Suprapubic skin (tissue), 4 donors: Measurements from ENCODE around the gene PRKCE. TPM values are rescaled to one million over a fixed set of nuclear protein-coding genes. Genes with fewer than 3 reads are reported as not detected.

Source experiments
- DNase-seq, 2 donors: peaks; one replicate each; pipeline ENCODE4 v3.0.0-alpha.2; 2019; ENCODE audit warnings: low spot score in 2 of 2
- H3K27ac ChIP-seq: fragments of 200-600 bp; sonication (generic); one replicate; pipeline ENCODE4 v1.5.1; 2019
- H3K27me3 ChIP-seq: fragments of 200-600 bp; sonication (generic); one replicate; pipeline ENCODE4 v1.5.1; 2019
- H3K36me3 ChIP-seq: fragments of 200-600 bp; sonication (generic); one replicate; pipeline ENCODE4 v1.5.1; 2019
- H3K4me1 ChIP-seq: fragments of 200-600 bp; sonication (generic); one replicate; pipeline ENCODE4 v1.5.1; 2019
- H3K4me3 ChIP-seq: fragments of 200-600 bp; sonication (generic); one replicate; pipeline ENCODE4 v1.5.1; 2019; ENCODE audit warnings: mild to moderate bottlenecking
- H3K9me3 ChIP-seq: fragments of 200-600 bp; sonication (generic); one replicate; pipeline ENCODE4 v1.5.1; 2019
- EP300 ChIP-seq: sonication (generic); formaldehyde crosslinking; IDR thresholded peaks from one replicate; pipeline ENCODE4 v1.6.1; 2017; ENCODE audit warnings: antibody characterized with exemption
- POLR2A ChIP-seq, 2 donors: fragments of 450-650 bp; IDR thresholded peaks; one replicate each; pipeline ENCODE4 v1.6.1; 2017; ENCODE audit warnings: antibody characterized with exemption in 2 of 2, mild to moderate bottlenecking in 2 of 2, moderate library complexity in 2 of 2
- POLR2AphosphoS5 ChIP-seq, 3 donors: sonication (generic); formaldehyde crosslinking; IDR thresholded peaks; one replicate each; pipeline ENCODE4 v1.6.1; 2017; ENCODE audit warnings: antibody characterized with exemption in 3 of 3
- WGBS: methylation state at CpG from one replicate; pipeline ENCODE4 v1.1.5; 2018; 5-methylcytosine and 5-hydroxymethylcytosine counted together
- total RNA-seq, 4 donors: library from RNA; depleted of rRNA; stranded (reverse); fragments of >200 nt; gene quantifications; one replicate each; pipeline ENCODE4 v1.1.0, GENCODE V29; 2016
- TF ChIP-seq, protein P1 (sequence below), 2 donors: fragments of 200-600 bp in 1 of 2; fragments of 450-650 bp in 1 of 2; sonication (generic) in 1 of 2; IDR thresholded peaks; one replicate each; pipeline ENCODE4 v1.5.1; 2016 to 2019; ENCODE audit warnings: antibody characterized with exemption in 2 of 2, mild to moderate bottlenecking in 1 of 2, moderate library complexity in 1 of 2

Gene PRKCE
- total RNA-seq, 4 donors from 2014 or later = 7.9 to 18.3 (median 12.5) TPM

DNA sequence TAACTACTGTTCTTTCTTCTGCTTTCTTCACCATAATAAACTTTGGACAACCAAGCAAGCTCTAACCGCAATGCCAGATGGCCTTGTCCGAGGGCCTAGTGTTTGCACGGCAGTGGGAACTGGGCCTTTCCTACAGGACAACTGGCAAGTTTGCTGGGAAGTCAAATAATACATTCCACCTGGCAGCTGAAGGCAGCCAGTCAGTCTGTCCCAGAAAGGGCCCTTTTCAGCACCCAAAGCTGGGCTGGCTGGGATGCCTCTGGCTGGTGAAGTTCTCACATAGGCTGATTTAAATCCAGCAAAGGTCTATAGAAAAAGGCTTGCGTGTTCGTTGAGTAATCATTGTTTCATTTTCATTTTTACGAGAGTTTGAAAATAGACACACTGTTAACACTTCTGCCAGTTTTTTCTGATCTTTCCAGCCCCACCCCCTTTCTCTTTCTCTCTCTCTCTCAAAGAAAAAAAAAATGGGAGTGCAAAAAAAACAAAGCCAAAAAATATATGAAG is 535.7 kb downstream of the PRKCE start:
- WGBS = 28% methylated on average over 6 of the region's 6 CpGs
- Histone ChIP-seq H3K4me1 (peaks cover 18% of the 10 kb centered on the region), H3K27ac (peak overlapping the region; percentile 60), H3K4me3 (peak overlapping the region; percentile 29), H3K9me3 (no peaks in the 10 kb centered on the region), H3K27me3 (no peaks in the 10 kb centered on the region), H3K36me3 (no peaks in the 10 kb centered on the region)
- no peak for DNase-seq
- TF ChIP-seq, protein P1, sequence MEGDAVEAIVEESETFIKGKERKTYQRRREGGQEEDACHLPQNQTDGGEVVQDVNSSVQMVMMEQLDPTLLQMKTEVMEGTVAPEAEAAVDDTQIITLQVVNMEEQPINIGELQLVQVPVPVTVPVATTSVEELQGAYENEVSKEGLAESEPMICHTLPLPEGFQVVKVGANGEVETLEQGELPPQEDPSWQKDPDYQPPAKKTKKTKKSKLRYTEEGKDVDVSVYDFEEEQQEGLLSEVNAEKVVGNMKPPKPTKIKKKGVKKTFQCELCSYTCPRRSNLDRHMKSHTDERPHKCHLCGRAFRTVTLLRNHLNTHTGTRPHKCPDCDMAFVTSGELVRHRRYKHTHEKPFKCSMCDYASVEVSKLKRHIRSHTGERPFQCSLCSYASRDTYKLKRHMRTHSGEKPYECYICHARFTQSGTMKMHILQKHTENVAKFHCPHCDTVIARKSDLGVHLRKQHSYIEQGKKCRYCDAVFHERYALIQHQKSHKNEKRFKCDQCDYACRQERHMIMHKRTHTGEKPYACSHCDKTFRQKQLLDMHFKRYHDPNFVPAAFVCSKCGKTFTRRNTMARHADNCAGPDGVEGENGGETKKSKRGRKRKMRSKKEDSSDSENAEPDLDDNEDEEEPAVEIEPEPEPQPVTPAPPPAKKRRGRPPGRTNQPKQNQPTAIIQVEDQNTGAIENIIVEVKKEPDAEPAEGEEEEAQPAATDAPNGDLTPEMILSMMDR (IDR thresholded peaks at IDR 0.05) = no peak
- TF ChIP-seq POLR2A (IDR thresholded peaks at IDR 0.05) (no peak), EP300 (no peak), POLR2AphosphoS5 (IDR thresholded peaks at IDR 0.05) (no peak)

DNA sequence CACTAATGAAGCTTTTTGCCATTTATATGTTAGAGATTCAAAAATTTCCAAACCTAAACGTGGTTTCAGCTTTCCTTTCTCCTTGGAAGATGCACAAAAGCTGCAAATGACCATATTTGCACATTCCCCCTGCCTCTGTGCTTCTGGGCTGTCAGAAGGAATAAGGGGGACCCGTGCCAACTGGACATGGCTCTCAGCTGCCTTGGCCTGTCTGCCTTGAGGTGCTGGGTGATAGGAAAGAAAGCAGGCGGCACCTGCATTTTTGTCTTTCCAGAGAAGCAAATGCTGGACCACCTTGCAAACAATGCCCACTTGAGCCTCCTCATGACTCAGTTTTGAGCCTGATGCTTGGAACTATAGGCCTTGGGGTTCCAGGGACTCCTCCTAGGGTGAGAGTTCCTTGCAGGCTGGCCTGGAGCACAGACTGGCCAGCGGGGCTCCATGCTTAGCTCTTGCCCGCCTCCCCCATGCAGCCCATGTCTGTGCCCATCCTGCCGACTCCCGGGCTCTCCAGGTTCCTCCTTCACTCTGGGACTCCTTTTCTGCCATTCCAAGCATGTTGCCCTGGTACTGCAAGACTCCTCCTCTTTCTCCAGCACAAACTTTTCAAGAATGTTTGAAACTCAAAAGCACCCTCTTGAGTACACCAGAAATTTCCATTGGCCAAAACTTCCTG is 536.7 kb downstream of the PRKCE start:
- Histone ChIP-seq H3K9me3 (no peaks in the 10 kb centered on the region), H3K27ac (no peak overlapping the region), H3K4me3 (no peak overlapping the region), H3K4me1 (peaks cover 18% of the 10 kb centered on the region), H3K36me3 (no peaks in the 10 kb centered on the region), H3K27me3 (no peaks in the 10 kb centered on the region)
- 86% methylated on average over 7 of the region's 7 CpGs for WGBS
- TF ChIP-seq EP300 (no peak), POLR2A (IDR thresholded peaks at IDR 0.05) (no peak), POLR2AphosphoS5 (IDR thresholded peaks at IDR 0.05) (no peak)
- TF ChIP-seq, protein P1 (IDR thresholded peaks at IDR 0.05) = no peak
- DNase-seq = no peak

DNA sequence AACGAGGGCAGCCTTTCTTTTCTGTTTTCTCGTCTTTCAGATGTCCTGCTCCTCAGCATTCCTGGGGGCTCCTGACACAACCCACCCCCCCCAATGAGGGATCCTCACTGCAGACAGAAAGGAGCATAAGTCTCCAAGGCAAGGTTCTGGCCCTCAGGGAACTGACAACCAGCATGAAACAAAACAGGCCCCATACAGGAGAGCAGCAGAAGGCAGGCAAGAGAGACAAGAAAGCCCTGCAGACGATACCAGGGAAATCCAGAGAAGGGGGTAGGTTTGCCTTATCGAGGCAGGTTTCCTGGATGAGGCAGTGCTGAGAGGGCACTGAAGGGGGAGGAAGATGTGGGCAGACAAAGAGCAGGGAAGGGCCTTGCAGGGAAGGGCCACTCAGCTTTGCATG is 541.9 kb downstream of the PRKCE start:
- DNase-seq = no peak
- WGBS = 71% methylated on average over 4 of the region's 4 CpGs
- Histone ChIP-seq H3K27me3 (no peaks in the 10 kb centered on the region), H3K4me1 (peaks cover 12% of the 10 kb centered on the region), H3K27ac (no peak overlapping the region), H3K4me3 (no peak overlapping the region), H3K36me3 (no peaks in the 10 kb centered on the region), H3K9me3 (no peaks in the 10 kb centered on the region)
- TF ChIP-seq, protein P1 (IDR thresholded peaks at IDR 0.05) = no peak
- TF ChIP-seq POLR2AphosphoS5 (IDR thresholded peaks at IDR 0.05) (no peak), POLR2A (IDR thresholded peaks at IDR 0.05) (no peak), EP300 (no peak)

- Histone ChIP-seq H3K4me1 (peaks cover 16% of the 10 kb centered on the region), H3K36me3 (no peaks in the 10 kb centered on the region), H3K4me3 (no peak overlapping the region), H3K9me3 (no peaks in the 10 kb centered on the region), H3K27me3 (no peaks in the 10 kb centered on the region), H3K27ac (no peak overlapping the region)
- DNase-seq = no peak
- 89% methylated on average over 3 of the region's 3 CpGs for WGBS
- TF ChIP-seq, protein P1 (IDR thresholded peaks at IDR 0.05) = no peak
- TF ChIP-seq POLR2AphosphoS5 (IDR thresholded peaks at IDR 0.05) (no peak), EP300 (no peak), POLR2A (IDR thresholded peaks at IDR 0.05) (no peak)
Observed at GRCh38 chr2:46193855-46194254, 542.4 kb downstream of the PRKCE start.

- Histone ChIP-seq H3K4me3 (no peak overlapping the region), H3K36me3 (no peaks in the 10 kb centered on the region), H3K27ac (no peak overlapping the region), H3K9me3 (no peaks in the 10 kb centered on the region), H3K27me3 (no peaks in the 10 kb centered on the region), H3K4me1 (peaks cover 19% of the 10 kb centered on the region)
- 78% methylated on average over 2 of the region's 2 CpGs for WGBS
- DNase-seq = no peak
- TF ChIP-seq EP300 = no peak
- no peak for TF ChIP-seq POLR2AphosphoS5 (IDR thresholded peaks at IDR 0.05)
- TF ChIP-seq, protein P1 (IDR thresholded peaks at IDR 0.05) = no peak
- TF ChIP-seq POLR2A (IDR thresholded peaks at IDR 0.05) = no peak
Observed at GRCh38 chr2:46194856-46195255, 543.4 kb downstream of the PRKCE start.
